GM21576 (cell line): Measurements from ENCODE around the gene SCRT2.
"Not testable (repeated sequence)": the region's sequence is repeated elsewhere in the genome, so short reads cannot be mapped to it uniquely, and the experiment has no call there.

ENCODE experiments used
- ATAC-seq: cut with Tn5 transposase; IDR thresholded peaks from one replicate; pipeline ENCODE4 v1.9.1; 2021; ENCODE audit warnings: mild to moderate bottlenecking, moderate library complexity; ENCODE audit not compliant: unreplicated experiment

The SCRT2 gene

GRCh38 chr20:675453-676314, at the start of gene SCRT2:
Gene SCRT2, minus strand, starts transcription at chr20:675802. Its CDS starts 201 bp downstream, at chr20:675601.
- ATAC-seq: no peak

- not testable (repeated sequence) for ATAC-seq
Measured at GRCh38 chr20:724797-725196, 49.2 kb upstream of the SCRT2 start.

GRCh38 chr20:723756-724155, 48.2 kb upstream of the SCRT2 start:
- no peak for ATAC-seq

GRCh38 chr20:722822-723644, 47.4 kb upstream of the SCRT2 start:
- no peak for ATAC-seq

GRCh38 chr20:721876-722275, 46.3 kb upstream of the SCRT2 start:
- no peak for ATAC-seq

- no peak for ATAC-seq
Measured at GRCh38 chr20:719816-720215, 44.2 kb upstream of the SCRT2 start.

GRCh38 chr20:719068-719467, 43.5 kb upstream of the SCRT2 start:
- ATAC-seq: no peak

GRCh38 chr20:717832-718231, 42.2 kb upstream of the SCRT2 start:
- no peak for ATAC-seq

GRCh38 chr20:717271-717670, 41.7 kb upstream of the SCRT2 start:
- no peak for ATAC-seq

- ATAC-seq: no peak
Measured at GRCh38 chr20:714453-714852, 38.9 kb upstream of the SCRT2 start.

- no peak for ATAC-seq
Measured at GRCh38 chr20:711576-711975, 36.0 kb upstream of the SCRT2 start.

- ATAC-seq: no peak
Measured at GRCh38 chr20:710780-711450, 35.3 kb upstream of the SCRT2 start.

- ATAC-seq: no peak
Measured at GRCh38 chr20:709991-710779, 34.6 kb upstream of the SCRT2 start.

- ATAC-seq: no peak
Measured at GRCh38 chr20:709423-709822, 33.8 kb upstream of the SCRT2 start.

GRCh38 chr20:708956-709355, 33.4 kb upstream of the SCRT2 start:
- no peak for ATAC-seq

GRCh38 chr20:707451-708110, 32.0 kb upstream of the SCRT2 start:
- no peak for ATAC-seq

- ATAC-seq: no peak
Measured at GRCh38 chr20:706366-706885, 30.8 kb upstream of the SCRT2 start.

- ATAC-seq: no peak
Measured at GRCh38 chr20:704726-705125, 29.1 kb upstream of the SCRT2 start.

GRCh38 chr20:703426-703825, 27.8 kb upstream of the SCRT2 start:
- ATAC-seq: no peak

- no peak for ATAC-seq
Measured at GRCh38 chr20:703006-703405, 27.4 kb upstream of the SCRT2 start.
